Transverse colon (tissue), 3 donors: ENCODE results near the gene CD53.

Source experiments
- EP300 ChIP-seq: sonication (generic); formaldehyde crosslinking; IDR thresholded peaks from one replicate; pipeline ENCODE4 v1.6.1; 2017; ENCODE audit warnings: antibody characterized with exemption, low read depth
- TF ChIP-seq, protein P1 (sequence below), 5 experiments: fragments of 200-600 bp in 3 of 5; fragments of 450-650 bp in 2 of 5; sonication (generic) in 3 of 5; IDR thresholded peaks; 1 replicate in 2 of 5; 2 replicates in 3 of 5; pipeline ENCODE4 v1.5.1; 2016 to 2017; ENCODE audit warnings: antibody characterized with exemption in 5 of 5, inconsistent platforms in 3 of 5, mild to moderate bottlenecking in 2 of 5, moderate library complexity in 1 of 5

DNA sequence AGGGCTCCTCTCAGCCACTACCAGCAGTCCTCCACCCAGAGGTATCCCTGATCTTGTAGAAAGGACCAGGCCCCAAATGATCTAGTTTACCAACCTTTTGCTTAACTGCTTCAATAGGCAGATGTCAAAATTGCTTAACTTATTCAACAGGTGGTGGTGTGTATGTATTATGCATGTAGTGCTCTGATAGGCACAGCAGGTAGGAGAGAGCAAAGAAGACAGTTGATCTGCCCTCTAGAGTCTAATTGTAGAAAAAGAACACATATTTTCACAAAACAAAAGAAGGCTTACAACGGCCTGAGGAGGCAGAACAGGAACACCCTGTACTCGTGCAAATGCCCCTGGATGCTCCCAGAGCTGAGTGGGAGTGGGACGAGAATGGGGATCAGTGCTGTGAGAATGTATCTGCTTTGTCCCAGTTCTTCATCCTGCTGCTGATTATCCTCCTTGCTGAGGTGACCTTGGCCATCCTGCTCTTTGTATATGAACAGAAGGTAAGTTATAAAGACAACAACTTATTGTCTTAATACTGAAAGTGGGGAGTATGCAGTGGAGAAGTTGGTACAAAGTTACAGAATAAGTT is 21.1 kb downstream of the CD53 start:
- TF ChIP-seq, protein P1, sequence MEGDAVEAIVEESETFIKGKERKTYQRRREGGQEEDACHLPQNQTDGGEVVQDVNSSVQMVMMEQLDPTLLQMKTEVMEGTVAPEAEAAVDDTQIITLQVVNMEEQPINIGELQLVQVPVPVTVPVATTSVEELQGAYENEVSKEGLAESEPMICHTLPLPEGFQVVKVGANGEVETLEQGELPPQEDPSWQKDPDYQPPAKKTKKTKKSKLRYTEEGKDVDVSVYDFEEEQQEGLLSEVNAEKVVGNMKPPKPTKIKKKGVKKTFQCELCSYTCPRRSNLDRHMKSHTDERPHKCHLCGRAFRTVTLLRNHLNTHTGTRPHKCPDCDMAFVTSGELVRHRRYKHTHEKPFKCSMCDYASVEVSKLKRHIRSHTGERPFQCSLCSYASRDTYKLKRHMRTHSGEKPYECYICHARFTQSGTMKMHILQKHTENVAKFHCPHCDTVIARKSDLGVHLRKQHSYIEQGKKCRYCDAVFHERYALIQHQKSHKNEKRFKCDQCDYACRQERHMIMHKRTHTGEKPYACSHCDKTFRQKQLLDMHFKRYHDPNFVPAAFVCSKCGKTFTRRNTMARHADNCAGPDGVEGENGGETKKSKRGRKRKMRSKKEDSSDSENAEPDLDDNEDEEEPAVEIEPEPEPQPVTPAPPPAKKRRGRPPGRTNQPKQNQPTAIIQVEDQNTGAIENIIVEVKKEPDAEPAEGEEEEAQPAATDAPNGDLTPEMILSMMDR (IDR thresholded peaks at IDR 0.05): no peak
- TF ChIP-seq EP300: no peak
